B cell (primary cell): ENCODE measurements around the gene C16orf92.

Experiments
- CTCF ChIP-seq: fragments of 200-600 bp; IDR thresholded peaks from one replicate; pipeline ENCODE4 v1.8.0; 2022; ENCODE audit warnings: antibody characterized with exemption, mild to moderate bottlenecking
- EZH2 ChIP-seq: IDR thresholded peaks from 2 replicates; pipeline ENCODE4 v1.6.1; 2012; ENCODE audit warnings: borderline replicate concordance, low read depth, mild to moderate bottlenecking, moderate library complexity, low read length; ENCODE audit not compliant: insufficient read depth, poor library complexity, severe bottlenecking

GRCh38 chr16:30067584-30067916 is 44.6 kb downstream of the C16orf92 start:
- TF ChIP-seq CTCF (no peak), EZH2 (no peak)
